ENCODE data around the gene SOS1. TPM values are rescaled to one million over a fixed set of nuclear protein-coding genes. Genes with fewer than 3 reads are reported as not detected.
"Not testable (repeated sequence)": the region's sequence is repeated elsewhere in the genome, so short reads cannot be mapped to it uniquely, and the experiment has no call there.

Gene SOS1
- total and polyA plus RNA-seq, 2 donors from 2014 or later: 5.5 to 33.4 TPM

GRCh38 chr2:39142904-39143605, 22.2 kb upstream of the SOS1 start:
- DNase-seq: no peak
- FAIRE-seq: no peak
- Histone ChIP-seq H3K36me3 (ENCODE audit: control insufficient read depth in 2 of 3, insufficient read depth in 3 of 3, low read length in 3 of 3) (no peaks in the 10 kb centered on the region), H3K27ac (ENCODE audit: low read depth in 2 of 2, low read length in 2 of 2) (no peak overlapping the region), H3K27me3 (ENCODE audit: control insufficient read depth, insufficient read depth, low read length) (no peaks in the 10 kb centered on the region), H3K4me3 (ENCODE audit: low read length in 3 of 3) (no peak overlapping the region), H3K9ac (ENCODE audit: low read length in 3 of 3) (no peak overlapping the region), H3K4me1 (ENCODE audit: control insufficient read depth in 2 of 3, insufficient read depth in 2 of 3, low read depth in 1 of 3, low read length in 3 of 3) (no peaks in the 10 kb centered on the region), H3K9me3 (ENCODE audit: control insufficient read depth in 2 of 3, insufficient read depth in 1 of 3, low read length in 3 of 3) (no peaks in the 10 kb centered on the region)
- TF ChIP-seq CTCF (IDR thresholded peaks at IDR 0.05; ENCODE audit: borderline replicate concordance, extremely low read depth, insufficient read depth): no peak
- intact Hi-C loops (cut with DNase I): no loop called here

GRCh38 chr2:39141334-39142271, 20.8 kb upstream of the SOS1 start:
- intact Hi-C loops (cut with DNase I): no loop called here
- FAIRE-seq: no peak

GRCh38 chr2:39140948-39141333, 20.1 kb upstream of the SOS1 start:
- intact Hi-C loops (cut with DNase I); H3K9me3 ChIP-seq (ENCODE audit: control insufficient read depth in 2 of 3, insufficient read depth in 1 of 3, low read length in 3 of 3); H3K27me3 ChIP-seq (ENCODE audit: control insufficient read depth, insufficient read depth, low read length); H3K4me1 ChIP-seq (ENCODE audit: control insufficient read depth in 2 of 3, insufficient read depth in 2 of 3, low read depth in 1 of 3, low read length in 3 of 3); FAIRE-seq; DNase-seq; H3K27ac ChIP-seq (ENCODE audit: low read depth in 2 of 2, low read length in 2 of 2); H3K9ac ChIP-seq (ENCODE audit: low read length in 3 of 3); H3K36me3 ChIP-seq (ENCODE audit: control insufficient read depth in 2 of 3, insufficient read depth in 3 of 3, low read length in 3 of 3); H3K4me3 ChIP-seq (ENCODE audit: low read length in 3 of 3): not testable (repeated sequence)

More at GRCh38 chr2:39141334-39142271, 20.8 kb upstream of the SOS1 start:
- H3K4me3 ChIP-seq (ENCODE audit: low read length in 3 of 3): no peak overlapping the region
- no peak overlapping the region for H3K27ac ChIP-seq (ENCODE audit: low read depth in 2 of 2, low read length in 2 of 2)
- H3K36me3 ChIP-seq (ENCODE audit: control insufficient read depth in 2 of 3, insufficient read depth in 3 of 3, low read length in 3 of 3): no peaks in the 10 kb centered on the region
- no peak overlapping the region for H3K9ac ChIP-seq (ENCODE audit: low read length in 3 of 3)
- no peaks in the 10 kb centered on the region for H3K4me1 ChIP-seq (ENCODE audit: control insufficient read depth in 2 of 3, insufficient read depth in 2 of 3, low read depth in 1 of 3, low read length in 3 of 3)
- no peak for TF ChIP-seq CTCF (IDR thresholded peaks at IDR 0.05; ENCODE audit: borderline replicate concordance, extremely low read depth, insufficient read depth)
- DNase-seq: no peak
- H3K27me3 ChIP-seq (ENCODE audit: control insufficient read depth, insufficient read depth, low read length): no peaks in the 10 kb centered on the region
- no peaks in the 10 kb centered on the region for H3K9me3 ChIP-seq (ENCODE audit: control insufficient read depth in 2 of 3, insufficient read depth in 1 of 3, low read length in 3 of 3)

GRCh38 chr2:39140322-39140847, 19.5 kb upstream of the SOS1 start:
- FAIRE-seq (no peak), DNase-seq (no peak)
- Histone ChIP-seq H3K4me1 (ENCODE audit: control insufficient read depth in 2 of 3, insufficient read depth in 2 of 3, low read depth in 1 of 3, low read length in 3 of 3) (no peaks in the 10 kb centered on the region), H3K27me3 (ENCODE audit: control insufficient read depth, insufficient read depth, low read length) (no peaks in the 10 kb centered on the region), H3K9me3 (ENCODE audit: control insufficient read depth in 2 of 3, insufficient read depth in 1 of 3, low read length in 3 of 3) (no peaks in the 10 kb centered on the region), H3K9ac (ENCODE audit: low read length in 3 of 3) (no peak overlapping the region), H3K4me3 (ENCODE audit: low read length in 3 of 3) (no peak overlapping the region), H3K27ac (ENCODE audit: low read depth in 2 of 2, low read length in 2 of 2) (no peak overlapping the region), H3K36me3 (ENCODE audit: control insufficient read depth in 2 of 3, insufficient read depth in 3 of 3, low read length in 3 of 3) (no peaks in the 10 kb centered on the region)
- no peak for TF ChIP-seq CTCF (IDR thresholded peaks at IDR 0.05; ENCODE audit: borderline replicate concordance, extremely low read depth, insufficient read depth)
- intact Hi-C loops (cut with DNase I): no loop called here
